A549 (cell line): ENCODE measurements around the gene FGD5. TPM values are rescaled to one million over a fixed set of nuclear protein-coding genes. Genes with fewer than 3 reads are reported as not detected.

Experiments used
- ATAC-seq, 2 experiments: fragments of 200-7000 bp in 1 of 2; fragments of >200 bp in 1 of 2; cut with Nextera tagmentation in 1 of 2; cut with Tn5 transposase in 1 of 2; 3 replicates each; pipeline versions ENCODE4 v1.8.0 to v1.9.1; 2018 to 2020; ENCODE audit warnings: mild to moderate bottlenecking in 1 of 2, moderate library complexity in 1 of 2
- CTCF ChIA-PET: fragments of 300-600 bp; sonication (Branson Sonifier 250); formaldehyde crosslinking; extraction: SDS; loops from one replicate; lab custom pipeline; 2021; ENCODE audit warnings: antibody characterized with exemption, inconsistent platforms; lab: Yijun Ruan, JAX
- POLR2A ChIA-PET: fragments of 350-600 bp; formaldehyde crosslinking; extraction: SDS; loops from one replicate; lab custom pipeline; 2021; ENCODE audit warnings: antibody characterized with exemption, inconsistent platforms; lab: Yijun Ruan, JAX
- DNase-seq, 2 experiments: peaks; one replicate each; pipeline versions ENCODE4 v3.0.0 to v3.0.0-alpha.2; 2011 to 2016; ENCODE audit warnings: low read depth in 1 of 2, low spot score in 1 of 2
- FAIRE-seq: peaks from 2 replicates; lab custom pipeline; 2011; peaks lifted over from hg19 to GRCh38; lab: Jason Lieb, UNC
- H3K27ac ChIP-seq, 2 experiments: fragments of >200 bp; sonication (Bioruptor Twin); formaldehyde crosslinking; 3 replicates each; pipeline ENCODE4 v1.5.1; 2016 to 2017
- H3K4me1 ChIP-seq: fragments of >200 bp; sonication (Bioruptor Twin); formaldehyde crosslinking; 3 replicates; pipeline ENCODE4 v1.6.1; 2016
- H3K4me2 ChIP-seq: fragments of >200 bp; sonication (Bioruptor Twin); formaldehyde crosslinking; 3 replicates; pipeline ENCODE4 v1.6.1; 2016
- H3K4me3 ChIP-seq: fragments of >200 bp; sonication (Bioruptor Twin); formaldehyde crosslinking; 3 replicates; pipeline ENCODE4 v1.5.1; 2016
- H3K9me3 ChIP-seq: fragments of >200 bp; sonication (Bioruptor Twin); formaldehyde crosslinking; 3 replicates; pipeline ENCODE4 v1.6.1; 2016
- BCL3 ChIP-seq: fragments of >200 bp; sonication (Bioruptor Twin); formaldehyde crosslinking; IDR thresholded peaks from 3 replicates; pipeline ENCODE4 v1.6.1; 2016
- CTCF ChIP-seq: fragments of >200 bp; sonication (Bioruptor Twin); formaldehyde crosslinking; IDR thresholded peaks from 3 replicates; pipeline ENCODE4 v1.5.1; 2016
- E2F6 ChIP-seq: IDR thresholded peaks from 2 replicates; pipeline ENCODE4 v1.6.1; 2012; ENCODE audit warnings: low read depth, borderline replicate concordance
- EHF ChIP-seq: fragments of 250-450 bp; sonication (Bioruptor Pico); IDR thresholded peaks from 2 replicates; pipeline ENCODE4 v1.5.0; 2020; ENCODE audit warnings: mild to moderate bottlenecking
- EHMT2 ChIP-seq: fragments of 200-600 bp; sonication (generic); IDR thresholded peaks from 2 replicates; pipeline ENCODE4 v1.6.1; 2016; ENCODE audit warnings: antibody characterized with exemption, low read depth, mild to moderate bottlenecking, moderate library complexity
- ELK1 ChIP-seq: fragments of 150-350 bp; IDR thresholded peaks from 2 replicates; pipeline ENCODE4 v1.6.1; 2014; ENCODE audit warnings: low read depth, mild to moderate bottlenecking, low read length
- ESRRA ChIP-seq: fragments of 150-350 bp; IDR thresholded peaks from 2 replicates; pipeline ENCODE4 v1.6.1; 2014; ENCODE audit warnings: mild to moderate bottlenecking, low read length, borderline replicate concordance
- FOSB ChIP-seq: fragments of 250-450 bp; sonication (Bioruptor Pico); IDR thresholded peaks from 2 replicates; pipeline ENCODE4 v1.5.0; 2020; ENCODE audit warnings: mild to moderate bottlenecking, moderate library complexity
- HES2 ChIP-seq: fragments of >200 bp; sonication (Bioruptor Twin); formaldehyde crosslinking; IDR thresholded peaks from 2 replicates; pipeline ENCODE4 v1.6.1; 2016
- HMGXB4 ChIP-seq: fragments of 250-450 bp; sonication (Bioruptor Pico); IDR thresholded peaks from 2 replicates; pipeline ENCODE4 v1.5.0; 2021; ENCODE audit warnings: mild to moderate bottlenecking, moderate library complexity, borderline replicate concordance
- HOXB13 ChIP-seq: fragments of 250-450 bp; sonication (Bioruptor Pico); IDR thresholded peaks from 2 replicates; pipeline ENCODE4 v1.5.0; 2020; ENCODE audit warnings: low read depth, mild to moderate bottlenecking, moderate library complexity
- KDM5A ChIP-seq: fragments of 200-600 bp; sonication (generic); IDR thresholded peaks from 2 replicates; pipeline ENCODE4 v1.6.1; 2016; ENCODE audit warnings: antibody characterized with exemption, mild to moderate bottlenecking
- NPAS2 ChIP-seq: fragments of 250-450 bp; sonication (Bioruptor Pico); IDR thresholded peaks from 2 replicates; pipeline ENCODE4 v1.8.0; 2022; ENCODE audit warnings: mild to moderate bottlenecking, moderate library complexity, borderline replicate concordance
- NR3C1 ChIP-seq: fragments of >200 bp; sonication (Bioruptor Twin); formaldehyde crosslinking; IDR thresholded peaks from 3 replicates; pipeline ENCODE4 v1.6.1; 2017
- RAD21 ChIP-seq, 2 experiments: fragments of >200 bp in 1 of 2; sonication (Bioruptor Twin) in 1 of 2; formaldehyde crosslinking in 1 of 2; IDR thresholded peaks in 1 of 2; conservative IDR thresholded peaks in 1 of 2; 2 replicates in 1 of 2; 3 replicates in 1 of 2; pipeline ENCODE4 v1.6.1; 2012 to 2018; ENCODE audit warnings: inconsistent platforms in 1 of 2
- RCOR1 ChIP-seq: fragments of 150-350 bp; IDR thresholded peaks from 2 replicates; pipeline ENCODE4 v1.6.1; 2014; ENCODE audit warnings: antibody characterized with exemption, low read length, low read depth
- RFX5 ChIP-seq: fragments of 450-650 bp; IDR thresholded peaks from 2 replicates; pipeline ENCODE4 v1.7.1; 2014; ENCODE audit warnings: antibody characterized with exemption, mild to moderate bottlenecking, moderate library complexity
- RNF2 ChIP-seq: fragments of 200-600 bp; sonication (generic); IDR thresholded peaks from 2 replicates; pipeline ENCODE4 v1.6.1; 2016; ENCODE audit warnings: low read depth, mild to moderate bottlenecking, antibody characterized with exemption, moderate library complexity, borderline replicate concordance
- USF2 ChIP-seq: fragments of 450-650 bp; IDR thresholded peaks from 2 replicates; pipeline ENCODE4 v1.6.1; 2014; ENCODE audit warnings: antibody characterized with exemption
- ZC3H11A ChIP-seq: fragments of 450-650 bp; IDR thresholded peaks from 2 replicates; pipeline ENCODE4 v1.6.1; 2014; ENCODE audit warnings: antibody characterized with exemption, mild to moderate bottlenecking
- ZNF302 ChIP-seq: fragments of 250-450 bp; sonication (Bioruptor Pico); IDR thresholded peaks from 2 replicates; pipeline ENCODE4 v1.9.0; 2021; ENCODE audit warnings: inconsistent platforms, mild to moderate bottlenecking, moderate library complexity
- WGBS: methylation state at CpG from one replicate; pipeline ENCODE4 v1.1.6; 2017; ENCODE audit errors: missing lambda C conversion rate; 5-methylcytosine and 5-hydroxymethylcytosine counted together
- polyA plus RNA-seq, 4 experiments: library from polyadenylated mRNA; depleted of rRNA in 3 of 4; stranded (reverse); fragments of >200 nt; fragmentation: RNase III in 1 of 4; extraction: RNeasy Plus Mini Kit Qiagen cat#74134 plus additional on column Dnase treatment in 1 of 4; gene quantifications; 2 replicates in 3 of 4; 3 replicates in 1 of 4; pipeline ENCODE4 v1.2.3, GENCODE V29; 2011 to 2017

Gene FGD5
- polyA plus RNA-seq, 2 of the 4 experiments (the other 2 are of a cell fraction), result 0.16 TPM; not detected in 1

- no peak for FAIRE-seq
- POLR2A ChIA-PET, result no interaction called here
Observed at GRCh38 chr3:14808025-14808424, 10.7 kb upstream of the FGD5 start.

GRCh38 chr3:14808502-14809266 lies 10.1 kb upstream of the FGD5 start:
- ATAC-seq (no peak), FAIRE-seq (no peak), DNase-seq (no peak)
- H3K4me1 ChIP-seq, result peaks cover 18% of the 10 kb centered on the region
- CTCF ChIA-PET, result no interaction called here
- H3K4me3 ChIP-seq, result no peak overlapping the region
- WGBS, result 28% methylated on average over 5 of the region's 5 CpGs
- no peak overlapping the region for H3K4me2 ChIP-seq
- POLR2A ChIA-PET, result no interaction called here
- H3K9me3 ChIP-seq, result no peaks in the 10 kb centered on the region
- no peak overlapping the region for H3K27ac ChIP-seq
- no peak for TF ChIP-seq RFX5
- TF ChIP-seq EHMT2, result no peak
- TF ChIP-seq RAD21 (conservative IDR thresholded peaks at IDR 0.05 in 1 of 2, IDR thresholded peaks at IDR 0.05 in 1 of 2), result no peak
- no peak for TF ChIP-seq NPAS2 (CRISPR knock-in tag)
- TF ChIP-seq E2F6, result no peak
- TF ChIP-seq HMGXB4 (CRISPR knock-in tag), result no peak
- TF ChIP-seq FOSB (CRISPR knock-in tag), result no peak
- TF ChIP-seq ELK1, result no peak
- TF ChIP-seq BCL3, result no peak
- TF ChIP-seq USF2, result no peak
- no peak for TF ChIP-seq ZC3H11A
- TF ChIP-seq NR3C1, result no peak

More at GRCh38 chr3:14808025-14808424, 10.7 kb upstream of the FGD5 start:
- ATAC-seq (no peak), DNase-seq (no peak)
- TF ChIP-seq HOXB13 (CRISPR knock-in tag) (no peak), E2F6 (no peak), RCOR1 (no peak), HES2 (no peak), KDM5A (no peak), ESRRA (no peak), EHF (CRISPR knock-in tag) (no peak), ELK1 (no peak), CTCF (no peak), ZNF302 (no peak), RNF2 (no peak)
- CTCF ChIA-PET, result no interaction called here
- Histone ChIP-seq H3K9me3 (no peaks in the 10 kb centered on the region), H3K27ac (no peak overlapping the region), H3K4me1 (peaks cover 24% of the 10 kb centered on the region), H3K4me3 (no peak overlapping the region), H3K4me2 (no peak overlapping the region)
